ENCODE measurements around the gene GAS2L2.
"Not testable (repeated sequence)": the region's sequence is repeated elsewhere in the genome, so short reads cannot be mapped to it uniquely, and the experiment has no call there.

GAS2L2 gene

GRCh38 chr17:35773679-35774425 lies 20.8 kb upstream of the GAS2L2 start:
- no peak for DNase-seq (ENCODE audit: low read depth in 3 of 3)

- no peak for DNase-seq (ENCODE audit: low read depth in 3 of 3)
Observed at GRCh38 chr17:35773129-35773528, 20.1 kb upstream of the GAS2L2 start.

GRCh38 chr17:35769895-35770486 lies 17.0 kb upstream of the GAS2L2 start:
- DNase-seq (ENCODE audit: low read depth in 3 of 3), result no peak

GRCh38 chr17:35768797-35769196 lies 15.8 kb upstream of the GAS2L2 start:
- DNase-seq (ENCODE audit: low read depth in 3 of 3), result no peak

GRCh38 chr17:35766903-35767510 lies 14.0 kb upstream of the GAS2L2 start:
- DNase-seq (ENCODE audit: low read depth in 3 of 3), result no peak

- no peak for DNase-seq (ENCODE audit: low read depth in 3 of 3)
Observed at GRCh38 chr17:35766489-35766877, 13.4 kb upstream of the GAS2L2 start.

- no peak for DNase-seq (ENCODE audit: low read depth in 3 of 3)
Observed at GRCh38 chr17:35765756-35766488, 12.9 kb upstream of the GAS2L2 start.

- DNase-seq (ENCODE audit: low read depth in 3 of 3), result no peak
Observed at GRCh38 chr17:35765086-35765710, 12.2 kb upstream of the GAS2L2 start.

- DNase-seq (ENCODE audit: low read depth in 3 of 3), result peak; percentile 69 to 77 (median 74)
Observed at GRCh38 chr17:35764123-35764991, 11.3 kb upstream of the GAS2L2 start.

GRCh38 chr17:35763767-35764122 lies 10.7 kb upstream of the GAS2L2 start:
- no peak for DNase-seq (ENCODE audit: low read depth in 3 of 3)

GRCh38 chr17:35761601-35762000 lies 8.6 kb upstream of the GAS2L2 start:
- DNase-seq (ENCODE audit: low read depth in 3 of 3), result no peak

- DNase-seq (ENCODE audit: low read depth in 3 of 3), result no peak
Observed at GRCh38 chr17:35760587-35760986, 7.5 kb upstream of the GAS2L2 start, which contains the start of gene C17orf50. C17orf50 (plus strand) TSS chr17:35760887; CDS start chr17:35760942, 55 bp downstream.

- DNase-seq (ENCODE audit: low read depth in 3 of 3), result no peak
Observed at GRCh38 chr17:35757243-35757642, 4.2 kb upstream of the GAS2L2 start.

GRCh38 chr17:35752471-35752870 lies 568 bp downstream of the GAS2L2 start:
- no peak for DNase-seq (ENCODE audit: low read depth in 3 of 3)

GRCh38 chr17:35751541-35751940 lies 1.5 kb downstream of the GAS2L2 start:
- not testable (repeated sequence) for DNase-seq (ENCODE audit: low read depth in 3 of 3)

GRCh38 chr17:35750526-35751395 lies 2.3 kb downstream of the GAS2L2 start:
- no peak for DNase-seq (ENCODE audit: low read depth in 3 of 3)

GRCh38 chr17:35749560-35750412 lies 3.3 kb downstream of the GAS2L2 start:
- no peak for DNase-seq (ENCODE audit: low read depth in 3 of 3)

- no peak for DNase-seq (ENCODE audit: low read depth in 3 of 3)
Observed at GRCh38 chr17:35748979-35749378, 4.1 kb downstream of the GAS2L2 start.

- DNase-seq (ENCODE audit: low read depth in 3 of 3), result no peak
Observed at GRCh38 chr17:35748341-35748841, 4.6 kb downstream of the GAS2L2 start.

All from stimulated activated CD4-positive, alpha-beta T cell treated with anti-CD3 and anti-CD28 coated beads, TNF-alpha, amount 100 ng/mL, for 4 hours (primary cell).